ENCODE results near the gene TOMM40L.
"Not testable (repeated sequence)": the region's sequence is repeated elsewhere in the genome, so short reads cannot be mapped to it uniquely, and the experiment has no call there.

TOMM40L gene

GRCh38 chr1:161222175-161223019 lies 3.5 kb upstream of the TOMM40L start:
- DNase-seq = no peak

- no peak for DNase-seq
These were observed 1.8 kb upstream of the TOMM40L start for GRCh38 chr1:161223805-161224694.

GRCh38 chr1:161224695-161225087 lies 1.2 kb upstream of the TOMM40L start:
- not testable (repeated sequence) for DNase-seq

- no peak for DNase-seq
These were observed 704 bp upstream of the TOMM40L start for GRCh38 chr1:161225178-161225533.

- no peak for DNase-seq
These were observed 456 bp downstream of the TOMM40L start for GRCh38 chr1:161226320-161226711.

- DNase-seq = no peak
These were observed 899 bp downstream of the TOMM40L start for GRCh38 chr1:161226759-161227158.

- peak; percentile 72 for DNase-seq
These were observed 1.5 kb downstream of the TOMM40L start for GRCh38 chr1:161227196-161227871.

- DNase-seq = no peak
These were observed 2.2 kb downstream of the TOMM40L start for GRCh38 chr1:161228032-161228431.

- DNase-seq = no peak
These were observed 4.0 kb downstream of the TOMM40L start for GRCh38 chr1:161229896-161230295.

- DNase-seq = no peak
These were observed 4.9 kb downstream of the TOMM40L start for GRCh38 chr1:161230762-161231161.

- DNase-seq = no peak
These were observed 7.2 kb downstream of the TOMM40L start for GRCh38 chr1:161233102-161233501.

- DNase-seq = no peak
These were observed 10.3 kb downstream of the TOMM40L start for GRCh38 chr1:161235957-161236775.

GRCh38 chr1:161238039-161238473 lies 12.2 kb downstream of the TOMM40L start, which contains the start of gene NR1I3:
NR1I3 (minus strand) TSS chr1:161238203; CDS start chr1:161236565, 1,638 bp downstream.
- DNase-seq = no peak

GRCh38 chr1:161241682-161242081 lies 15.8 kb downstream of the TOMM40L start:
- DNase-seq = no peak

- DNase-seq = no peak
These were observed 16.5 kb downstream of the TOMM40L start for GRCh38 chr1:161242313-161242712.

GRCh38 chr1:161244888-161245287 lies 19.0 kb downstream of the TOMM40L start:
- no peak for DNase-seq

- DNase-seq = not testable (repeated sequence)
These were observed 24.2 kb downstream of the TOMM40L start for GRCh38 chr1:161250100-161250499.

GRCh38 chr1:161250829-161251228 lies 25.0 kb downstream of the TOMM40L start:
- DNase-seq = no peak

GRCh38 chr1:161251579-161251978 lies 25.7 kb downstream of the TOMM40L start:
- no peak for DNase-seq

GRCh38 chr1:161255302-161255701 lies 29.4 kb downstream of the TOMM40L start:
- not testable (repeated sequence) for DNase-seq

- not testable (repeated sequence) for DNase-seq
These were observed 30.2 kb downstream of the TOMM40L start for GRCh38 chr1:161255955-161256520.

GRCh38 chr1:161257109-161257508 lies 31.2 kb downstream of the TOMM40L start:
- DNase-seq = not testable (repeated sequence)

All from NCI-H748 treated with DMSO at 0.1 percent for 48 hours (cell line).